RWPE1 (cell line): ENCODE results near the gene RGL2.
A peak's percentile ranks its signal among the peaks of the same experiment; 100 is the strongest.

Experiments
- CTCF ChIA-PET: fragments of 350-600 bp; sonication (Branson Sonifier 250); formaldehyde crosslinking; extraction: SDS; loops from one replicate; lab custom pipeline; 2021; lab: Yijun Ruan, JAX
- POLR2A ChIA-PET: fragments of 400-600 bp; formaldehyde crosslinking; extraction: SDS; loops from one replicate; lab custom pipeline; 2020; ENCODE audit warnings: antibody characterized with exemption; ENCODE audit not compliant: low non-redundant PET; lab: Yijun Ruan, JAX
- DNase-seq: peaks from one replicate; pipeline ENCODE4 v3.0.0; 2012; ENCODE audit warnings: low spot score
- H3K27ac ChIP-seq: fragments of 450-650 bp; 2 replicates; pipeline ENCODE4 v1.5.1; 2017
- CTCF ChIP-seq: fragments of 450-650 bp; conservative IDR thresholded peaks from 2 replicates; pipeline ENCODE4 v1.5.1; 2017; ENCODE audit warnings: low read depth, mild to moderate bottlenecking

RGL2 gene

GRCh38 chr6:33248932-33249731, 49.6 kb downstream of the RGL2 start:
- no peak for TF ChIP-seq CTCF
- H3K27ac ChIP-seq = peak overlapping the region; percentile 99
- POLR2A ChIA-PET = interaction anchor here (0.7 to 1.8 kb wide), 3 partner anchors 23 to 278 kb away, joined by 3 to 8 read pairs (median 4); partner anchors contain the start of genes RPS18 and VPS52
- CTCF ChIA-PET = interaction anchor here (0.5 to 2.2 kb wide), 21 partner anchors 10 to 391 kb away, joined by 3 to 15 read pairs (median 4); partner anchors contain the start of genes BRD2, HSD17B8 and RING1
- DNase-seq = peak; percentile 93

- ChIA-PET CTCF (interaction anchor here (0.5 to 2.2 kb wide), 22 partner anchors 9 to 390 kb away, joined by 3 to 15 read pairs (median 4); partner anchors contain the start of genes BRD2, HSD17B8, RING1 and RXRB), POLR2A (interaction anchor here (1.0 kb wide), 1 partner anchor 51 kb away, joined by 3 read pairs; no protein-coding TSS in a partner anchor)
- peak; percentile 24 for DNase-seq
- H3K27ac ChIP-seq = peak overlapping the region; percentile 99
- TF ChIP-seq CTCF = peak; percentile 65
Observed at GRCh38 chr6:33248643-33248931, 50.2 kb downstream of the RGL2 start.

GRCh38 chr6:33247977-33248642, 50.6 kb downstream of the RGL2 start:
- DNase-seq = peak; percentile 60
- peak; percentile 89 for TF ChIP-seq CTCF
- peak overlapping the region; percentile 99 for H3K27ac ChIP-seq
- CTCF ChIA-PET = interaction anchor here (0.5 to 2.2 kb wide), 27 partner anchors 9 to 390 kb away, joined by 3 to 15 read pairs (median 4); partner anchors contain the start of genes BRD2, HLA-DOA, HSD17B8 and RING1
- POLR2A ChIA-PET = interaction anchor here (0.6 to 1.0 kb wide), 2 partner anchors 40 to 50 kb away, joined by 3 to 5 read pairs; partner anchors contain the start of gene RING1

- DNase-seq = no peak
- CTCF ChIA-PET = interaction anchor here (0.6 to 0.7 kb wide), 3 partner anchors 46 to 279 kb away, joined by 3 to 4 read pairs (median 3); no protein-coding TSS in a partner anchor
- POLR2A ChIA-PET = no interaction called here
- no peak overlapping the region for H3K27ac ChIP-seq
- TF ChIP-seq CTCF = no peak
Observed at GRCh38 chr6:33243476-33243875, 55.3 kb downstream of the RGL2 start.

GRCh38 chr6:33241968-33242367, 56.8 kb downstream of the RGL2 start:
- ChIA-PET CTCF (interaction anchor here (0.7 kb wide), 1 partner anchor 44 kb away, joined by 3 read pairs; no protein-coding TSS in a partner anchor), POLR2A (no interaction called here)
- DNase-seq = no peak

More at GRCh38 chr6:33241968-33242367, 56.8 kb downstream of the RGL2 start:
- H3K27ac ChIP-seq = no peak overlapping the region
- TF ChIP-seq CTCF = no peak
